NCI-H446 treated with DMSO at 0.1 percent for 48 hours (cell line): Measurements from ENCODE around the gene NLRP6.
"Not testable (repeated sequence)": the region's sequence is repeated elsewhere in the genome, so short reads cannot be mapped to it uniquely, and the experiment has no call there.

Source experiments
- DNase-seq: peaks from one replicate; lab custom pipeline; 2025; lab: John Stamatoyannopoulos, UW

The NLRP6 gene

GRCh38 chr11:282171-282570 lies 4.0 kb downstream of the NLRP6 start:
- DNase-seq, result no peak

- no peak for DNase-seq
Observed at GRCh38 chr11:282630-283360, 4.6 kb downstream of the NLRP6 start.

- no peak for DNase-seq
Observed at GRCh38 chr11:283405-284104, 5.3 kb downstream of the NLRP6 start.

- DNase-seq, result no peak
Observed at GRCh38 chr11:284105-285020, 6.2 kb downstream of the NLRP6 start.

GRCh38 chr11:285021-285893 lies 7.0 kb downstream of the NLRP6 start:
- no peak for DNase-seq

GRCh38 chr11:285894-286220 lies 7.7 kb downstream of the NLRP6 start:
- no peak for DNase-seq

- DNase-seq, result not testable (repeated sequence)
Observed at GRCh38 chr11:286977-287820, 9.0 kb downstream of the NLRP6 start.

GRCh38 chr11:287821-288477 lies 9.7 kb downstream of the NLRP6 start:
- DNase-seq, result no peak

- no peak for DNase-seq
Observed at GRCh38 chr11:288478-289397, 10.5 kb downstream of the NLRP6 start, which contains the start of gene PGGHG. Gene PGGHG (plus strand): TSS chr11:289126. CDS start chr11:289817, 691 bp downstream.

GRCh38 chr11:289398-289711 lies 11.1 kb downstream of the NLRP6 start:
- DNase-seq, result no peak

GRCh38 chr11:289712-290620 lies 11.8 kb downstream of the NLRP6 start:
- DNase-seq, result no peak

GRCh38 chr11:290621-291231 lies 12.5 kb downstream of the NLRP6 start:
- no peak for DNase-seq

GRCh38 chr11:291281-292210 lies 13.3 kb downstream of the NLRP6 start:
- DNase-seq, result no peak

GRCh38 chr11:292211-293121 lies 14.3 kb downstream of the NLRP6 start:
- DNase-seq, result no peak

- no peak for DNase-seq
Observed at GRCh38 chr11:293271-293851, 15.2 kb downstream of the NLRP6 start.
